Stimulated activated CD4-positive, alpha-beta T cell treated with anti-CD3 and anti-CD28 coated beads, TNF-alpha, amount 100 ng/mL, for 24 hours (primary cell): ENCODE data around the gene FAM20B.
"Not testable (repeated sequence)": the region's sequence is repeated elsewhere in the genome, so short reads cannot be mapped to it uniquely, and the experiment has no call there.

Experiments
- DNase-seq, 3 experiments: peaks; one replicate each; pipeline ENCODE4 v3.0.0-alpha.2; 2020; ENCODE audit warnings: low read depth in 3 of 3

Gene FAM20B

DNA sequence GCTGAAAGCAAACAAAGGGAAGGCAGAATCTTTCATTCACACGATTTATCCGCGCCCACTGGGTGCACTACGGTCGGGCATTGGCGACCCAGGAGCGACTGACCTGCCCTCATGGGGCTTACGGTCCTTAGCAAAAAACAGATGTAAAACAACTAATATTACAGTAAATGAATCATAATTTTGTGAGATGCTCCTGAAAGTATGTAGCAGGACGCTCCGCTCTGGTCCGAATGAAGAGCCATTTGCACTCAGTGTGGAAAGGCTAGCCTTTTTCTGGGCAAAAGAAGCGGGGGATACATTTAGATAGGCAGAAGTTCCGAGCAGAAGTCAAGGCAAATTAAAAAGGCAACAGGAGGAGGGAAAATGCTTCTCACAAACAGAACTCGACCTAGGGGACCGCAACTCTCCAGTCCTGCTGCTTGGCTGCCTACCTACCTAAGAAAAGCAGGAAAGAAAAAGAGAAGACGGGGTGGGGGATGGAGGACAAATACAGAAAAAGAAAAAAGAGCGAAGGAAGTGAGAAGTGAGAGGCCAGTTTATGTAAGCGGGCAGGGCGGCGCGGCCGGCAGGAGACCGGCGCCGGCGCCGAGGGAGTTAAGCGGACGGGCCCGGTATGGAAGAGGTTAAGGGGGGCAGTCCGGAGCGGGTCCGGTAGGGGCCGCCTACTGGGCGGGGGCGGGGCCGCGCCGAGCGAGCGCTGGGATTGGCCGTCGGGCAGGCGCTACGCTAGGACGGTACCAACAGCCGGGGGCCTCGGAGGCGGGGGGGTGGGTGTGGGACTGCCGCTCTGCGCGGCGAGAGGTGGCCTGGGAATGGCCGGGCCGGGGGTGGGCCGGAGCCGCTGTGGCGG is at the start of gene FAM20B:
FAM20B (plus strand) TSS at position 770 of the 850 bp plus-strand sequence. CDS start 17,954 bp downstream, outside the sequence.
- peak; percentile 73 to 91 (median 83) for DNase-seq

GRCh38 chr1:178976541-178976940 is 49.2 kb upstream of the FAM20B start:
- no peak for DNase-seq

DNA sequence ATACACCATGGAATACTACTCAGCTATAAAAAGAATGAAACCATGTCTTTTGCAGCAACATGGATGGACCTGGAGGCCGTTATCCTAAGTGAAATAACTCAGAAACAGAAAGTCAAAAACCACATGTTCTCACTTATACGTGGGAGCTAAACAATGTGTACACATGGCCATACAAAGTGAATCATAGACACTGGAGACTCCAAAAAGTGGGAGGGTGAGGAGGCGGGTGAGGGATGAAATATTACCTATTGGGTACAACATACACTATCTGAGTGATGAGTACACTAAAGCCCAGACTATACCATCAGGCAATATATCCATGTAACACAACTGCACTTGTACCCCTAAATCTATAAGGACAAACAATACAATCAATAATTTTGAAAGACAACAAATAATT is 39.5 kb upstream of the FAM20B start:
- no peak for DNase-seq

- DNase-seq: not testable (repeated sequence)
Observed at GRCh38 chr1:178988198-178988597, 37.5 kb upstream of the FAM20B start.

GRCh38 chr1:178993559-178993958 is 32.1 kb upstream of the FAM20B start:
- DNase-seq: no peak

- no peak for DNase-seq
Observed at GRCh38 chr1:178997428-178997827, 28.3 kb upstream of the FAM20B start.

GRCh38 chr1:178998295-178998694 is 27.4 kb upstream of the FAM20B start:
- DNase-seq: no peak

DNA sequence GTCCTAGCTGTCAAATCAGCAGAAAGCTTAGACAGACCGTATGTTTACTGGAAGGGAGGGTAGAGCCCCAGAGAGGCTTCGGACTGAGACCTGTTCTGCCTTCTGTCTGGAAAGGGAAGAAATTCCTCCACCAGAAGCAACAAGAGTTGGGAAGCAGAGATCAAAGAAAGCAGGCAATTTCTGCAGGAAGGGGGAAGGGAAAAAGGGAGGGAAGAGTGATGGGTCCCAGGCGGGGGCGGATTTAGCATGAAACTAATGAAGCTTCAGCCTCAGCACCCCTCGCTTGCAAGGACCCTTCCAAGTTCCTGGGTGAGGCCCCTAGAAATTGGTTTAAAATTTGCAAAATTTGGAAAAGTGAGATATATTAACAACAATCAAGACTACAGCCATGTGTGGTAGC is 26.6 kb upstream of the FAM20B start:
- no peak for DNase-seq

GRCh38 chr1:179001451-179001850 is 24.2 kb upstream of the FAM20B start:
- DNase-seq: no peak

DNA sequence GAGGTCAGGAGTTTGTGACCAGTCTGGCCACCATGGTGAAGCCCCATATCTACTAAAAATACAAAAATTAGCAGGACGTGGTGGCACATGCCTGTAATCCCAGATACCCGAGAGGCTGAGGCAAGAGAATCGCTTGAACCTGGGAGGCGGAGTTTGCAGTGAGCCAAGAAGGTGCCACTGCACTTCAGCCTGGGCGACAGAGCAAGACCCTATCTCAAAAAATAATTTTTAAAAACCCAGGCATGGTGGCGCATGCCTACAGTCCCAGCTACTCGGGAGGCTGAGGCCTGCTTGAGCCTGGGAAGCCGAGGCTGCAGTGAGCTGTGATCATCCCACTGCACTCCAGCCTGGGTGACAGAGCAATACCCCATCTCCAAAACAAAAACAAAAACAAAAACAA is 23.6 kb upstream of the FAM20B start:
- not testable (repeated sequence) for DNase-seq

- DNase-seq: peak; percentile 38 to 61 (median 41)
Observed at GRCh38 chr1:179002552-179003345, 22.9 kb upstream of the FAM20B start.

DNA sequence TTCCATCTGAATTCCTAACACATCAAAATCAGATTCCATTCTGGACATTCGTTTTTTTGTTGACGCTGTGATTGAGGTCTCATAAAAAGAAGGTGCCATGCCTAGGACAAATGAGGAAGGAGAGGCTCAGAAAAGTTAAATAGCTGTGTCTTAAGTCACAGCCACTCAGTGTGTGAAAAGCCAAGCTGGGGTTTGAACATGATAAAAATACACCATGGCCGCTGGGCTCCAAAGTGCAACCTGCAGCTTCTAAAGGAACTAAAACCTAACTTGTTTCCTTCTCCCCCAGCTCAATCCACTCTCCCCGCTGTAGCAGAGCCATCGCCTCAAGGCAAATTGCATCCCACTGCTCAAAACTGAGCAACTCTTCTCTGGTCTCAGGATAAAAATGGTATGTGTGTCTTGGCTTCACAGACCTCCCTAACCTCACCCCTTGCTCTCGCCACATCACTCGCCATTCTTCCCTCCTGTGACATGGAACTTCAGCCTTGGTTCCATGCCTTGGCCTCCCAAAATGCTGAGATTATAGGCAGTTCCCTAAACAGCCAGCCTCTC is 22.1 kb upstream of the FAM20B start:
- no peak for DNase-seq

DNA sequence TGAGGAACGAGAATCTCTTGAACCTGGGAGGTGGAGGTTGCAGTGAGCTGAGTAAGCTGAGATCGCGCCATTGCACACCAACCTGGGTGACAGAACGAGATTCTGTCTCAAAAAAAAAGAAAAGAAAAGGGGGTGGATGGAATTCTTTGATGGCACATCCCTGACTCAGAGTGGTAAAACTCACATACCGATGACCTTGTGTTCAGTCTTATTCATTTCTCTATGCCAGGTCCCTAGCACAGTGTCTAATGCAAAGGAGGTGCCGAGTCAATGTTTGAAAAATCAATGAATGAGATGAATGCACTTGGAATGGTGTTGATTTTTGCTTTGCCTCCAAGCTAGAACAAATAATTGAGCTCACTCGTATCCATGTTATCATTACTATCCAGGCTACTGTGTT is 18.5 kb upstream of the FAM20B start:
- no peak for DNase-seq

- no peak for DNase-seq
Observed at GRCh38 chr1:179010671-179011070, 15.0 kb upstream of the FAM20B start.

DNA sequence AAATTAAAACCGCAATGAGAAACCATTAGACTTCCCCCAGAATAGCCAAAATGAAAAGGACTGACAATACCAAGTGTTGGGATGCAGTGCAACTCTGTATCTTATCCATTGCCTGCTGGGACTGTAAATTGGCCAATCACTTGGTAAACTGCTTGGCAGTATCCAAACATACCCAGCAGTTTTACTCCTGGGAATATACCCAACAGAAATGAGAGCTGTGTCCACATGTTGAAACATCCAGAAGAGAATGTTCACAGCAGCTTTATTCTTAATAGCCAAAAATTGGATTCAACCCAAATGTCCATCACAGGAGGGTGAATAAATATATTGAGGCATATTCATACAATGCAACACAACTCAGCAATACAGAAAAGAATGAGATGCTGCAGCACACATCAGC is 13.7 kb upstream of the FAM20B start:
- no peak for DNase-seq

DNA sequence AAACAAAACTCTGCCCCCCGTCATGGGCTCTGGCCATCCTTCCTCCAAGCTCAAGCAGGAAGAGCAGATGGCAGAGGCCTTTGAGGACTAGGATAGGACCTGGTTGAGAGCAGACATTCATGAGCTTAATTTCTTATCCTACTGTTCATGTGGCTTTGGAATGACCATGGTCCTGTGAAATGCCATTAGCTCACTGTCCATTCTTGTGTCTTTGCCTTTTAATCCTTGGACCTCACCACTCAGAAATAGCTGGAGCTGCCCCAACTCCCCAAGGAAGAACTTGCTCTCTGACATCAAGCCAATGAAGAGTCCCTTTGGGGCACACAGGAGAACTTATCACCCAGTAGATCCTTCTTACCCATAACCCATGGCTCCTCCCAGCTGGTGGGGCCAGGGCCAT is 11.6 kb upstream of the FAM20B start:
- no peak for DNase-seq

GRCh38 chr1:179015396-179015795 is 10.3 kb upstream of the FAM20B start:
- DNase-seq: no peak

- DNase-seq: no peak
Observed at GRCh38 chr1:179016706-179017382, 8.8 kb upstream of the FAM20B start.

DNA sequence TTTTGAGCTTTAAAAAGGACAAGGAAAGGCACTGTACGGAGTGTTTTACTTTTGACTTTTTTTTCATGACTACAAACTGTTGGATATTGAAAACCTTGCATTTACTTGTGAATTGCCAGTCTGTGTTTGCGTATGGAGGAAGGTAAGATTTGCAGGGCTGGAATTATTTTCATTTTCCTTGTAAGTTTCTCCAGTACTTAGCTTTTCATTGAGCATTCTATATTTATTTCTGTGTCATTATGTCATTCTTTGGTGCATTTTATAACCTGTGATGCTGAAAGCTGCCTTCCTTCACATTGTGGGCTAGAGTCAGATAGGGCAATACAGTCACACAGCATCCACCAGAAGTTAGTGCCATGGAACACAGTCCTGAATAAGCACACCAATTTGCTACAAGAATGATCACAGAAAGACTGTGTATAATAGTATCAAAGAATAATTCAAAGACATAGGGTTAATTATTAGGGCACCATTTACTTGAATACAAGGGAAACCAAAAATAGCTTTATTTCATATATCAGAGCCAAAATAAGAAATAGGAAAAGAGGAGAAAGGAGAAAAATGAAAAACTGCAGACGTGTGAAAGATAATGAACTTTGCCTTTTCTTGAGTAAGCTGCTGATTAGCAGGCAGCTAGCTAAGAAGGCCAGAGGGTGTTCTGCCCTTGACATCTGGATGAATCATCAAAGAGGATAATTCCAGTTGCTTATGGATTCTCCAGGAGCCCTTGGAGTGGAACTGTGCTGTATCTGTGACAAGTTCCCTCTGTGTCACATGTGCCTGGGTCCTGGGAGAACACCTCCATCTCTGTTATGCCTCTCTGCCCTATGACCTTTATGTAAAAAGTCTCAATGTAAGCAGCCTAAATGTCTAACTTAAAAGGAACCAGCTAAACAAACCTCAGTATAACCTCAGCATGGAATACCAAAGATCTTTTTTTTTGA is 8.0 kb upstream of the FAM20B start:
- DNase-seq: no peak

DNA sequence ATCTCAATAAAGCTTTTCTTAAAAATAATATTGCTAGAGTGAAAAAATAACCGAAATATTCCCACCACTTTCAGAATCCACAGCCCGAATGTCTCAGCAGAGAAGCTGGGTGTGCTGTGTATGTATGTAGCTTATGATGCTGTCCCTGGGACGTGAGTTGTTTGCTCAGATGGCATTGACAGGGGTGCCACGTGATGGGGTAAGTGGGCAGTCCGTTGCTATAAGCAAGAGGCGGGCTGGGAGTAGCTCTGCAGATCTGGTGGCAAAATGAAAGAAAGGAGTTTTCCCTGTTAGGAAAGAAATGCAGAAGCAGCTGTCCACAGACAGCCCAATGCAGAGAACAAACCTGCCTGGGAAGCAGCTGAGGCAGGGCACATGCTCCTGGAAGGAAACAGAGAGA is 3.8 kb upstream of the FAM20B start:
- no peak for DNase-seq
